K562 (cell line): ENCODE results near the gene SHMT1.

Experiments used
- TCF3 ChIP-seq: sonication (generic); formaldehyde crosslinking; IDR thresholded peaks from 2 replicates; pipeline ENCODE4 v1.4.0; 2020; ENCODE audit warnings: mild to moderate bottlenecking, missing genetic modification reagents
- ZFP30 ChIP-seq: fragments of 250-450 bp; sonication (Bioruptor Pico); IDR thresholded peaks from 2 replicates; pipeline ENCODE4 v1.8.0; 2022; ENCODE audit warnings: moderate library complexity, mild to moderate bottlenecking, inconsistent platforms, borderline replicate concordance
- TF ChIP-seq, protein P1 (sequence below): fragments of 150-350 bp; IDR thresholded peaks from 2 replicates; pipeline ENCODE4 v1.6.1; 2014; ENCODE audit warnings: low read depth, mild to moderate bottlenecking, low read length, borderline replicate concordance

DNA sequence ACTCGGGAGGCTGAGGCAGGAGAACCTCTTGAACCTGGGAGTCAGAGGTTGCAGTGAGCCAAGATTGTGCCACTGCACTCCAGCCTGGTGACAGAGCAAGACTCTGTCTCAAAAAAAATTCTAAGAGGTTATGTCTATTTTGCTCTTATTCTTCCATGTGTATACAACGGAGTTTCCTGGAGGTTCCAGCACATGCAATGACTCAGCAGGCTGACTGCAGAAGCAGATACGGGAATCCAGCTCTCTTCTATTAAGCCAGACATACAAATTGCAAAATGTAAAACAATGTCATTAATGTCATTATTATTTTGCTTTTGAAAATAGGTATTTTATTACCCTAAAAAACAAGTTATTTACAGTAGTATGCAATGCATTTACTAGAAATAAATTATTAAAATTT, 84.5 kb downstream of the SHMT1 start:
- no peak for TF ChIP-seq TCF3
- TF ChIP-seq, protein P1, sequence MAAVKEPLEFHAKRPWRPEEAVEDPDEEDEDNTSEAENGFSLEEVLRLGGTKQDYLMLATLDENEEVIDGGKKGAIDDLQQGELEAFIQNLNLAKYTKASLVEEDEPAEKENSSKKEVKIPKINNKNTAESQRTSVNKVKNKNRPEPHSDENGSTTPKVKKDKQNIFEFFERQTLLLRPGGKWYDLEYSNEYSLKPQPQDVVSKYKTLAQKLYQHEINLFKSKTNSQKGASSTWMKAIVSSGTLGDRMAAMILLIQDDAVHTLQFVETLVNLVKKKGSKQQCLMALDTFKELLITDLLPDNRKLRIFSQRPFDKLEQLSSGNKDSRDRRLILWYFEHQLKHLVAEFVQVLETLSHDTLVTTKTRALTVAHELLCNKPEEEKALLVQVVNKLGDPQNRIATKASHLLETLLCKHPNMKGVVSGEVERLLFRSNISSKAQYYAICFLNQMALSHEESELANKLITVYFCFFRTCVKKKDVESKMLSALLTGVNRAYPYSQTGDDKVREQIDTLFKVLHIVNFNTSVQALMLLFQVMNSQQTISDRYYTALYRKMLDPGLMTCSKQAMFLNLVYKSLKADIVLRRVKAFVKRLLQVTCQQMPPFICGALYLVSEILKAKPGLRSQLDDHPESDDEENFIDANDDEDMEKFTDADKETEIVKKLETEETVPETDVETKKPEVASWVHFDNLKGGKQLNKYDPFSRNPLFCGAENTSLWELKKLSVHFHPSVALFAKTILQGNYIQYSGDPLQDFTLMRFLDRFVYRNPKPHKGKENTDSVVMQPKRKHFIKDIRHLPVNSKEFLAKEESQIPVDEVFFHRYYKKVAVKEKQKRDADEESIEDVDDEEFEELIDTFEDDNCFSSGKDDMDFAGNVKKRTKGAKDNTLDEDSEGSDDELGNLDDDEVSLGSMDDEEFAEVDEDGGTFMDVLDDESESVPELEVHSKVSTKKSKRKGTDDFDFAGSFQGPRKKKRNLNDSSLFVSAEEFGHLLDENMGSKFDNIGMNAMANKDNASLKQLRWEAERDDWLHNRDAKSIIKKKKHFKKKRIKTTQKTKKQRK, result no peak
- no peak for TF ChIP-seq ZFP30 (CRISPR knock-in tag)
